K562 (cell line): ENCODE measurements around the gene ZPR1. TPM values are rescaled to one million over a fixed set of nuclear protein-coding genes. Genes with fewer than 3 reads are reported as not detected.

Experiments used
- ATF3 ChIP-seq, 2 experiments: fragments of 450-650 bp in 1 of 2; sonication (generic) in 1 of 2; formaldehyde crosslinking in 1 of 2; IDR thresholded peaks in 1 of 2; conservative IDR thresholded peaks in 1 of 2; 2 replicates each; pipeline versions ENCODE4 v1.6.1 to v1.8.1; 2016 to 2023; ENCODE audit warnings: mild to moderate bottlenecking in 2 of 2, moderate library complexity in 2 of 2, inconsistent platforms in 1 of 2, missing genetic modification reagents in 1 of 2
- FOXO4 ChIP-seq: fragments of 450-650 bp; formaldehyde crosslinking; IDR thresholded peaks from 2 replicates; pipeline ENCODE4 v1.4.0; 2020; ENCODE audit warnings: mild to moderate bottlenecking, moderate library complexity
- PHF21A ChIP-seq: fragments of 450-650 bp; IDR thresholded peaks from 2 replicates; pipeline ENCODE4 v1.6.1; 2017; ENCODE audit warnings: low read depth, borderline replicate concordance
- RBM17 ChIP-seq: fragments of 200-400 bp; formaldehyde crosslinking; IDR thresholded peaks from 2 replicates; pipeline ENCODE4 v1.6.1; 2017; ENCODE audit warnings: low read depth, mild to moderate bottlenecking, low read length, borderline replicate concordance
- XRCC4 ChIP-seq: IDR thresholded peaks from one replicate; pipeline ENCODE4 v1.6.1; 2011; ENCODE audit not compliant: insufficient read depth, insufficient read length; ENCODE audit errors: extremely low read depth
- ZC3H11A ChIP-seq: IDR thresholded peaks from 2 replicates; pipeline ENCODE4 v1.6.1; 2012; ENCODE audit warnings: low read depth, low read length, improper control_type of control experiment
- polyA plus RNA-seq, 8 experiments: library from polyadenylated mRNA; depleted of rRNA in 4 of 8; stranded (reverse) in 5 of 8; unstranded in 3 of 8; fragments of >200 nt; fragmentation: Nextera tagmentation in 2 of 8; fragmentation: Illumina TruSeq in 1 of 8; extraction: Ambion mirVana in 2 of 8; extraction: Trizol in 1 of 8; gene quantifications; 2 replicates each; pipeline versions ENCODE4 v1.2.1 to v1.2.3, GENCODE V29; 2011 to 2014; ENCODE audit warnings: inconsistent platforms in 1 of 8, missing spikeins in 1 of 8
- total RNA-seq, 7 experiments: library from RNA; depleted of rRNA in 6 of 7; stranded (reverse); fragments of >200 nt in 6 of 7; fragmentation: Illumina TruSeq in 2 of 7; extraction: Trizol in 2 of 7; gene quantifications; 2 replicates each; pipeline versions ENCODE4 v1.2.1 to v1.2.3, GENCODE V29; 2011 to 2021; ENCODE audit warnings: low replicate concordance in 1 of 7
- TF ChIP-seq, protein P1 (sequence below): fragments of 450-650 bp; IDR thresholded peaks from 2 replicates; pipeline ENCODE4 v1.6.1; 2018; ENCODE audit warnings: mild to moderate bottlenecking, low read depth; ENCODE audit not compliant: partially characterized antibody
- TF ChIP-seq, protein P2 (sequence below): sonication (generic); formaldehyde crosslinking; IDR thresholded peaks from 2 replicates; pipeline ENCODE4 v1.9.0; 2022; ENCODE audit warnings: mild to moderate bottlenecking, missing genetic modification reagents

ZPR1 gene
- total and polyA plus RNA-seq, 9 of the 15 experiments (the other 6 are each of a cell fraction or from before 2014, with no cell fraction given) = 13.0 to 120 (median 83.8) TPM

DNA sequence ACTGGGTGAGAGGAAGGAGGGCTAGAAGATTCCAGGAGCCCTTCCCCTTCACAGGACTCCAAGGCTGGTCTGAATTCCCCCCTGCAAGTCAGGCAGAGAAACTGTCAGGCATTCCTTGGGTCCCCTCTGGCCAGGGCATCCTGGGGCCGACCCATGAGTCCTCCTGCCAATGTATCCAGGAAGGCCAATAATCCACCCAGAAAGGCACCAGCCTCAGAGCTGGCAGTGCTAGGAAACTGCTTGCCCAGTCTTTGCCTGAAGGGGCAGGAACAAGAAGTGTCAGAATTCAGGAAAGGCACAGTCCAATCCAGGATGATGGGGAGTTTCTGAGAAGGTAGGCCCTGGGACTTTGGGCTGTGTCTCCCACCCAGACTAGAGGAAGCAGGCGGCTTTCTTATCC lies 56.0 kb downstream of the ZPR1 start (continued):
- TF ChIP-seq FOXO4 (CRISPR knock-in tag) (no peak), ATF3 (IDR thresholded peaks at IDR 0.05) (no peak), ATF3 (CRISPR knock-in tag; conservative IDR thresholded peaks at IDR 0.05) (no peak), ZC3H11A (no peak), PHF21A (no peak), XRCC4 (no peak), RBM17 (no peak)
- TF ChIP-seq, protein P1, sequence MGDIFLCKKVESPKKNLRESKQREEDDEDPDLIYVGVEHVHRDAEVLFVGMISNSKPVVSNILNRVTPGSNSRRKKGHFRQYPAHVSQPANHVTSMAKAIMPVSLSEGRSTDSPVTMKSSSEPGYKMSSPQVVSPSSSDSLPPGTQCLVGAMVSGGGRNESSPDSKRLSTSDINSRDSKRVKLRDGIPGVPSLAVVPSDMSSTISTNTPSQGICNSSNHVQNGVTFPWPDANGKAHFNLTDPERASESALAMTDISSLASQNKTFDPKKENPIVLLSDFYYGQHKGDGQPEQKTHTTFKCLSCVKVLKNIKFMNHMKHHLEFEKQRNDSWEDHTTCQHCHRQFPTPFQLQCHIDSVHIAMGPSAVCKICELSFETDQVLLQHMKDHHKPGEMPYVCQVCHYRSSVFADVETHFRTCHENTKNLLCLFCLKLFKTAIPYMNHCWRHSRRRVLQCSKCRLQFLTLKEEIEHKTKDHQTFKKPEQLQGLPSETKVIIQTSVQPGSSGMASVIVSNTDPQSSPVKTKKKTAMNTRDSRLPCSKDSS = no peak
- TF ChIP-seq, protein P2, sequence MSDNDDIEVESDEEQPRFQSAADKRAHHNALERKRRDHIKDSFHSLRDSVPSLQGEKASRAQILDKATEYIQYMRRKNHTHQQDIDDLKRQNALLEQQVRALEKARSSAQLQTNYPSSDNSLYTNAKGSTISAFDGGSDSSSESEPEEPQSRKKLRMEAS = no peak
